ENCODE results near the gene CARM1.

DNA sequence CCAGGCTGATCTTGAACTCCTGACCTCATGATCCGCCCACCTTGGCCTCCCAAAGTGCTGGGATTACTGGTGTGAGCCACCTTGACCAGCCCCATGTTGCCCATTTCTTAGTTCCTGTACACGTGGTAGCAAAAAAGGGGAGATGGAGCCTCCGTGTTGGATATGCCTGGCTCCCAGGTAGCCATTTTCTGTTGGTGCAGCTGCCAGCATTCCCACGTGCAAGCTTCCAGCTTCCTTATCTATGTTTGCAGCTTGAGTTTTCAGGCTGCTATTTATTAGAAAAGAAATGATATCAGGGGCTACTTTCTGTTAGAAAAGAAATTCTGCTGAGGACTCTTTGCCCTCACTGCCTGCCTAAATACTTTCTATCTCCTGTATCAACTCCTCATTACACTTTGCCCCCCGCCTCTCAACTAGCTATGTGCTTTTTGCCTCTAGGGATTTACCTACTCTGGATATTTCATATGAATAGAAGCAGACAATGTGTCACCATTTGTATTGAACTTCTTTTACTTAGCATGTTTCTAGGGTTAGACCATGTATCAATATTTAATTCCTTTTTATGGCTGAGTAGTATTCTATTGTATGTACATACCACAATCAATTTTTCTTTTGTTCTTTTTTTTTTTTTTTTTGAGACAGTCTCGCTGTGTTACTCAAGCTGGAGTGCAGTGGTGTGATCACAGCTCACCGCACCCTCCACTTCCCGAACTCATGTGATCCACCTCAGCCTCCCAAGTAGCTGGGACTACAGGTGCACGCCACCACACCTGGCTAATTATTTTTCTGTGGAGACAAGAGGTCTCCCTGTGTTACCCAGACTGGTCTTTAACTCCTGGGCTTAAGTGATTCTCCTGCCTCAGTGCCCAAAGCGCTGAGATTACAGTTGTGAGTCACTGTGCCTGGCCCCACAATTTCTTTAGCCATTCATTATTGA, 32.0 kb upstream of the CARM1 start:
- TF ChIP-seq, protein P1, sequence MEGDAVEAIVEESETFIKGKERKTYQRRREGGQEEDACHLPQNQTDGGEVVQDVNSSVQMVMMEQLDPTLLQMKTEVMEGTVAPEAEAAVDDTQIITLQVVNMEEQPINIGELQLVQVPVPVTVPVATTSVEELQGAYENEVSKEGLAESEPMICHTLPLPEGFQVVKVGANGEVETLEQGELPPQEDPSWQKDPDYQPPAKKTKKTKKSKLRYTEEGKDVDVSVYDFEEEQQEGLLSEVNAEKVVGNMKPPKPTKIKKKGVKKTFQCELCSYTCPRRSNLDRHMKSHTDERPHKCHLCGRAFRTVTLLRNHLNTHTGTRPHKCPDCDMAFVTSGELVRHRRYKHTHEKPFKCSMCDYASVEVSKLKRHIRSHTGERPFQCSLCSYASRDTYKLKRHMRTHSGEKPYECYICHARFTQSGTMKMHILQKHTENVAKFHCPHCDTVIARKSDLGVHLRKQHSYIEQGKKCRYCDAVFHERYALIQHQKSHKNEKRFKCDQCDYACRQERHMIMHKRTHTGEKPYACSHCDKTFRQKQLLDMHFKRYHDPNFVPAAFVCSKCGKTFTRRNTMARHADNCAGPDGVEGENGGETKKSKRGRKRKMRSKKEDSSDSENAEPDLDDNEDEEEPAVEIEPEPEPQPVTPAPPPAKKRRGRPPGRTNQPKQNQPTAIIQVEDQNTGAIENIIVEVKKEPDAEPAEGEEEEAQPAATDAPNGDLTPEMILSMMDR (IDR thresholded peaks at IDR 0.05), result no peak
- TF ChIP-seq POLR2A (IDR thresholded peaks at IDR 0.05), result no peak
- TF ChIP-seq POLR2AphosphoS5 (IDR thresholded peaks at IDR 0.05), result no peak

Data from prostate gland (tissue), 2 donors.